GM12874 (cell line): ENCODE data around the gene DHFR.

ENCODE experiments used
- CTCF ChIP-seq: IDR thresholded peaks from 2 replicates; pipeline ENCODE4 v1.5.1; 2011; ENCODE audit warnings: low read depth, mild to moderate bottlenecking, control low read depth, low read length, moderate library complexity; ENCODE audit not compliant: insufficient read depth

The DHFR gene

GRCh38 chr5:80696450-80696849, 41.7 kb upstream of the DHFR start:
- TF ChIP-seq CTCF = no peak

- TF ChIP-seq CTCF = no peak
Measured at GRCh38 chr5:80695666-80696065, 40.9 kb upstream of the DHFR start.

GRCh38 chr5:80689627-80690026, 34.8 kb upstream of the DHFR start:
- TF ChIP-seq CTCF = no peak

GRCh38 chr5:80688648-80689420, 34.1 kb upstream of the DHFR start:
- TF ChIP-seq CTCF = no peak

GRCh38 chr5:80686757-80687156, 32.0 kb upstream of the DHFR start:
- no peak for TF ChIP-seq CTCF

- no peak for TF ChIP-seq CTCF
Measured at GRCh38 chr5:80676706-80677105, 21.9 kb upstream of the DHFR start.

- TF ChIP-seq CTCF = peak; percentile 66; the same call in 1 of the 2 replicates
Measured at GRCh38 chr5:80672140-80672736, 17.5 kb upstream of the DHFR start.
